HG03135 (cell line): ENCODE results near the gene CD22.
"Not testable (repeated sequence)": the region's sequence is repeated elsewhere in the genome, so short reads cannot be mapped to it uniquely, and the experiment has no call there.

ENCODE experiments used
- ATAC-seq: cut with Tn5 transposase; IDR thresholded peaks from one replicate; pipeline ENCODE4 v1.9.1; 2021; ENCODE audit warnings: mild to moderate bottlenecking, moderate library complexity; ENCODE audit not compliant: unreplicated experiment

CD22 gene

GRCh38 chr19:35328851-35329285 lies at the start of gene CD22:
TSS of gene CD22 (plus strand) at chr19:35329187. CDS start at chr19:35332041, 2,854 bp downstream.
- ATAC-seq, result no peak

- ATAC-seq, result no peak
Measured at GRCh38 chr19:35279374-35279773, 49.6 kb upstream of the CD22 start.

DNA sequence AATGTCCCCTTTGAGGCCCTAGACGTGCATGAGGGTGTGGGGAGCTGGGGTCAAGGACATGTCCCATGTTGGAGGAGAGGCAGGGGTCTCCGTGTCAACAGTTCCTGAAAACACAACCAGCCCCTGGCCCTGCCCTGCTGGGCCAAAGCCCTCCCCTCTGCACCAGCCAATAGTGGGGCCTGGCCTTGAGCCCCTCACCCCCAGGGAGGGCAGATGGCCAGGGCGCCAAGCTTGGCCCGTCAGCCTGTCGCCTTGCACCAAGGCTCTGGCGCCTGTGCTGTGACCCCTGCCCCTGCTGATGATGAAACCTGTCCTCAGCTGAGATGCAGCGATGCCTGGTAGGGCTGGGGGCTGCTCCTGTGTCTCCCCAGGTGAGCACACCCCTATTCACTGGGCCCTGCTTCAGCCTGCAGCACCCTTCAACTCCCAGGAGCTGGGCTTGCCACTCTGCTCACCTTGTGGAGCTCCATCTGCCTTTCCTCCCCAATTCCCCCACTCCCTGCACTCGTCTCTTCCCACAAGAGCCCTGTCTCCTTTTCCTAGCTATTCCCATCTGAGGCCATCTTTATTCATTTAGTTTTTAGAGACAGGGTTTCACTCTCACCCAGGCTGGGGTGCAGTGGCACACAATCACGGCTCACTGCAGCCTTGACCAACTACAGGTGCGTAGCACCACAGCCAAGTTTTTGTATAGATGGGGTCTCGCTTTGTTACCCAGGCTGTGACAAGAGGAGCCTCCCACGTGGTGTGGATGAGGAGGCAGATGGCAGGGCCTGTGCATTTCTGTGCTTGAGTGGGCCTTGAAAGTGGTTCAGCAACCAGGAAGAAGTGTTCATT lies 48.8 kb upstream of the CD22 start:
- ATAC-seq, result no peak

DNA sequence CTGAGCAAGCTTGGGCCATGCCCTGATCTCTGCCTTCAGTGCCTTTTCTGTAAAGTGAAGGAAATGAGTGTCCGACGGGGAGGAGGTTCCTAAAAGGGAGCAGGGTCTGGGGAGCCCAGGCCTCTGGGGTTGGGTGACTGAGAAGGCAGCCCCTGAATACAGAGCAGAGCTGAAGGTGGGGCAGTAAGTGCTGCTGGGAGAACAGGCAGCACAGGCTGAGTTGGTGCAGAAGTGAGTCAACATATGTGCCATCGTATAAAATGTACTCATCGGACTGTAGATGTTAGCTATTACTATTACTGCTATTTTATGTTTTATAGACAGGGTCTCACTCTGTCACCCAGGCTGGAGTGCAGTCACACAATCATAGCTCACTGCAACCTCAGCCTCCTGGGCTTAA lies 47.7 kb upstream of the CD22 start:
- no peak for ATAC-seq

DNA sequence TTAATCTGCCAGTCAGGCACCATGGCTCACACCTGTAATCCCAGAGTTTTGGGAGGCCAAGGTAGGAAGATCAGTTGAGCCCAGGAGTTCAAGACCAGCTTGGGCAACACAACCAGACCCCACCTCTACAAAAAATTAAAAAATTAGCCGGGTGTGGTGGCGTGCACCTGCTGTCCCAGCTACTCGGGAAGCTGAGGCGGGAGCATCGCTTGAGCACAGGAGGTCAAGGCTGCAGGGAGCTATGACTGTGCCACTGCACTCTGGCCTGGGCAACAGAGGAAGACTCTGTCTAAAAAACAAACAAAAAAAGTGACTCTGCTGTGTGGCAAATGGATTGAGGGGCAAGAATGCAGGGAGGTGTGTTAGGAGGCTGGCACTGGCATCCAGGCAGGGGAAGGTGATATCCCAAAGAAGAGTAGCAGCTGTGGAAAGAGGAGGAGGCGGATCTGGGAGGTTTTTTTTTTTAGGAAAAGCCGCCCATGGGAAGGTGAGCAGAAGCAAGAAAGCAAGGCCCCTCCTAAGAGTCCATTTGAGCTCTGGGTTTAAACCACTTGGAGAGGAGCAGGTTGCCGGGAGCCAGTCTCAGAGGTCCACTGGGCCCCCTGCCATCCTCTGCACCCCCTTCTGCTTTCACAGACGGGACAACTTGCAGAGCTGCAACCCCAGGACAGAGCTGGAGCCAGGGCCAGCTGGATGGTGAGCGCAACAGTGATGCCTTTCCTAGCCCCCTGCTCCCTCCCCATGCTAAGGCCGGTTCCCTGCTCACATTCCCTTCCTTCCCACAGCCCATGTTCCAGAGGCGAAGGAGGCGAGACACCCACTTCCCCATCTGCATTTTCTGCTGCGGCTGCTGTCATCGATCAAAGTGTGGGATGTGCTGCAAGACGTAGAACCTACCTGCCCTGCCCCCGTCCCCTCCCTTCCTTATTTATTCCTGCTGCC lies 44.6 kb upstream of the CD22 start:
- ATAC-seq, result no peak

GRCh38 chr19:35285095-35285449 lies 43.9 kb upstream of the CD22 start:
- no peak for ATAC-seq

DNA sequence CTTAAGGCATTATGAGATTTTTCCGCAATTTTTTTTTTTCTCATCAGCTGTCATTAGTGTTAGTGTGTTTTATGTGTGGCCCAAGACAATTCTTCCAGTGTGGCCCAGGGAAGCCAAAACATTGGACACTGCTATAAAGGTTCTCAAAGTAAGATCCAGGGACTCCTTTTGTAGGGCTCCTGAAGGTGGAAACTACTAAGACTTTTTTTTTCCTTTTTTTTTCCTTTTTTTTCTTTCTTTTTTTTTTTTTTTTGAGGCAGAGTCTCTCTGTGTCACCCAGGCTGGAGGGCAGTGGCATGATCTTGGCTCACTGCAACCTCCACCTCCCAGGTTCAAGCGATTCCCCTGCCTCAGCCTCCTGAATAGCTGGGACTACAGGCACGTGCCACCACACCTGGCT lies 43.5 kb upstream of the CD22 start:
- not testable (repeated sequence) for ATAC-seq

DNA sequence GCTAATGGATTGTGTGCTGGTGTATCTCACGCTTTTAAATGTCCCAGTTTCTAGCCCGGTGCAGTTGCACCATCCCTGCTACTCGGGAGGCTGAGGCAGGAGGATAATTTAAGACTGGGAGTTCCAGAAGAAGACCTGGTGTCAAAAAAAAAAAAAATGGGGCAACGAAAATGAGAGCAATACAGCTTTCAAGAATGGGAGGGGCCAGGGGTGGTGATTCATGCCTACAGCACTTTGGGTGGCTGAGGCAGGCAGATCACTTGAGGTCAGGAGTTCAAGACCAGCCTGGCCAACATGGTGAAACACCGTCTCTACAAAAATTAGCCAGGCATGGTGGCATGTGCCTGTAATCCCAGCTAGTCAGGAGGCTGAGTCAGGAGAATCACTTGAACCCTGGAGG lies 42.9 kb upstream of the CD22 start:
- not testable (repeated sequence) for ATAC-seq

DNA sequence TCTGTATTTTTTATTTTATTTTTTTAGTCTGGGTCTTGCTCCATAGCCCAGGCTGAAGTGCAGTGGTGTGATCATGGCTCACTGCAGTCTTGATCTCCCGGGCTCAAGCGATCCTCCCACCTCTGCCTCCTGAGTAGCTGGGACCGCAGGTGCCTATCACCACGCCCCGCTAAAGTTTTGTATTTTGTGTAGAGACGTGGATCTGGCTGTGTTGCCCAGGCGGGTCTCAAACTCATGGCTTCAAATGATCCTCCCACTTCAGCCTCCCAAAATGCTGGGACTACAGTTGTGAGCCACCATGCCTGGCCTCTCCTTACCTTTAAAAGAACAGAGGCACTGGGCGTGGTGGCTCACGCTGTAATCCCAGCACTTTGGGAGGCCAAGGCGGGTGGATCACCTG lies 41.3 kb upstream of the CD22 start:
- no peak for ATAC-seq

DNA sequence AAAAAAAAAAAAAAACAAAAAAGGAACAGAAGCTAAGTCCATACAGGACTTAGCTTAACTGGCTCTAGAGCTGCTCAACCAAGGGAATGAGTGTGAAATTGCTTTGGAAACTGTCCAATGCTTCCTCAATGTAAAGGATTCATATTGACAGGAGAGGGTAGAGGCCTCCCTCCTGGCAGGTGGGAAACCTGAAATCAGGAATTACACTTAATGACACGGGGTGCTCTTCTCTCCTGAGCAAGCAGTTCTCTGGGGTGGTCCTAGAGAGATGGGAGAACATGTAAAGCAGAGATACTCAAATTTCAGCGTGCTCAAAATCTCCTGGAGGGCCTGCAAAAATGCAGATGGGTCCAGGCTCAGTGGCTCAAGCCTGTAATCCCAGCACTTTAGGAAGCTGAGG lies 40.7 kb upstream of the CD22 start:
- no peak for ATAC-seq

DNA sequence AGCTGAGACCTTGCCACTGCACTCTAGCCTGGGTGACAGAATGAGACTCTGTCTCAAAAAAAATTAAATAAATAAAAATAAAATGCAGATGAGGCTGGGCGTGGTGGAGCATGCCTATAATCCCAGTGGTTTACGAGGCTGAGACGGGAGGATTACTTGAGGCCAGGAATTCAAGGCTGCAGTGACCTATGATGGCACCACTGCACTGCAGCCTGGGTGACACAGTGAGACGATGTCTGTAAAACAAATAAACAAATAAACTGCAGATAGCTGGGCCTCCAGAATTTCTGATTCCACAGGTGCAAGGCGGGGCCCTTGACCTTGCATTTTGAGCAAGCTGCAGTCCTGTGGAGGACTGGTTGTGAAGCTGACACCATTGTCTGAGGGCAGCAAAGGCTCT lies 40.1 kb upstream of the CD22 start:
- no peak for ATAC-seq

- no peak for ATAC-seq
Measured at GRCh38 chr19:35290381-35291127, 38.4 kb upstream of the CD22 start.

- no peak for ATAC-seq
Measured at GRCh38 chr19:35291259-35291658, 37.7 kb upstream of the CD22 start.

GRCh38 chr19:35291916-35292315 lies 37.1 kb upstream of the CD22 start, which contains the start of gene MAG:
TSS of gene MAG (plus strand) at chr19:35292161. CDS start at chr19:35295409, 3,248 bp downstream.
- no peak for ATAC-seq

DNA sequence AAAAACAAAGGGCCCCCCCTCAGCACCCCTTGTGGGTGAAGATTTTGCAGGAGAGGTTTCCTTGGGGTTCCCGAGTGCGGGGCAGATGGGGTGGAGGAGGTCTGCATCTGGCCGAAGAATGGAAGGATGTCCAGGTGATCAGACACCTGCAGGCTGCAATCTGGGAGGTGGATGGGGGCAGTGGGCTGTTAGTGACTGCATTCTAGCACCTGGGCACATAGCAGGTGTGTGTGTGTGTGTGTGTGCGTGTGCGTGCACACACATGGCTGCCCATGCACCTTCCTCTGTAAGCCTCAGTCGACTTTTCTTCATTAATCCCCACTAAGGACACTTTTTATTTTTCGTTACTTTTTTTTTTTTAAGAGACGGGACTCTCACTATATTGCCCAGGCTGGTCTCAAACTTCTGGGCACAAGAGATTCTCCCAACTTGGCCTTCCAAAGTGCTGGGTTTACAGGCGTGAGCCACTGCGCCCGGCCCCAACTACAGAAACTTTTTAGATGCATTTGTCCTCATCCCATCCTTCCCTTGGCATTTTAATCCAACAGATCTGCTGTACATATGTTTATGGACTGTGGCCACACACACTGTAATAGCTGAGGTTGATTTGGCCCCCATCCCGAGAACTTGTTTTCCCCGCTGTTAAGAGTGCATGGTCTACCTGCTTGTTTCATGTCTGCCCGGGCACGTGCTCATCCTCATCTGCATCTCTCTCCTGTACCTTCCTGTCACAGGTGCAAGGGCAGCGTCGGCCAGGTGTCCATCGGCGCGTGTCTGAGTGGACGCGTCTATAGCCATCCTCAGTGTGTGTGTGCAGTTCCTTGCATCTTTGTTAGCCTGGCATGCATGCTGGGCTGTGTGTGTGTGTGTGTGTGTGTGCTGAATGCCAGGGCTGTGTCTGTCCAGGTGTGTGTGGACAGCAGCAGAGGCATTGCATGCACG lies 36.3 kb upstream of the CD22 start:
- no peak for ATAC-seq

GRCh38 chr19:35293363-35293739 lies 35.6 kb upstream of the CD22 start:
- no peak for ATAC-seq

DNA sequence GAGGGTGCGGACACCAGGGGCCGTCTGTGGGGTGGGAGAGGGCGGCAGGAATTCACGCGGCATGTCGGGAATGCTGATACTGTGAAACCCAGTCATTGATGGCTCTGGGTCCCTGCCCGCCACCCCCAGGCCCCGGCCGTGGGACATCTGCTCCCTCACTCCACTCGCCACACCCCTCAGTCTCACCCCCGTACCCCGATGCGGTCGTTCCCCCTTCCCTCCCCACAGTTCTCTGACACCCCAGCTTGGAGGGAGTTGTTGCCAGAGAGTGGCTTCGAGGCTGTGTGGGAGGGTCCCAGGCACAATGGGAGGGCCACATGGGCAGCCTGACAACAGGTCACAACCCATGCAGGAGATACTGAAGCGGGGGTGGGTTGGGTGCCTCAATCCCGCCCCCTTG lies 35.2 kb upstream of the CD22 start:
- no peak for ATAC-seq

DNA sequence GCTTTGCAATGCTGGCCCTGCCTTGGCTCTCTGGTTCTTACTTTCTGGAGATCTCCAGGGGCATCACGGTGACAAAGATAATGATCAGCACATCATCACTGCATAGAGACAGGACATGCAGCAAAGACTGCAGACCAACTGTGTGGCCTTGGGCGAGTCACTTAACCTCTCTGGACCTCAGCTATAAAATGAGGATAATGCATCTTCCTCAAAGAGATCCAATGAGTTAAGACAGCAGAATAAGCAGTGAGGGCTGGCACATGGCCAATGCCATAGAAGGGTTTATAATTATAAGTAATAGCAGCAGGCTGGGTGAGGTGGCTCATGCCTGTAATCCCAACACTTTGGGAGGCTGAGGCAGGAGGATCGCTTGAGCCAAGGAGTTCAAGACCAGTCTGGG lies 34.7 kb upstream of the CD22 start:
- no peak for ATAC-seq

GRCh38 chr19:35294859-35295791 lies 33.9 kb upstream of the CD22 start:
- ATAC-seq, result no peak
